EL (cell line): Measurements from ENCODE around the gene GSTCD.

ENCODE experiments used
- DNase-seq: peaks from one replicate; pipeline ENCODE4 v3.0.0-alpha.2; 2016

The GSTCD gene

GRCh38 chr4:105895583-105896460, 187.2 kb downstream of the GSTCD start:
- no peak for DNase-seq

DNA sequence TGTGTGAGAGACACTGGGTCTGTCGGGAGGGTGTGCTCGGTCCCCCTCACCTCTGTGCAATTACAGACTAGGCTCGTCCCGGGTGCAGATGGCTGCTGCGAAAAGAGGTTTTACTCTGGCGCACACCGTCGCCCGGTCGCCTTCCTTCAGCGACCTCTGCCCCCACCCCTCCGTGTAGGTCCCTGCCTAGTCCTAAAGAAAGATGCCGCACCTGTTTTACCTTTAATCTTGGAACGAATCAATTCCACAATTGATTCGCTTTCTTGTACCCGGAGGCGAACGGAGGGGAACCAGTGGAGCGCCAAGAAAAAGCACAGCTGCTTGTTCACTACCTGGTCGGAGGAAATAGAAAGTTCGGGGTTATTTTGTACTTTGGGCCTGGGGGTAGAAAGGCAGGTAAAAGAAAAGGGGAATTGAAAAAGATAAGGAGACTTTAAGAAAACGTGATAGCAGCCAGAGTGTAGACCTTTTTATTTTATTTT, 187.9 kb downstream of the GSTCD start:
- DNase-seq: no peak
